NCI-H1048 (cell line): ENCODE data around the gene TADA1.
"Not testable (repeated sequence)": the region's sequence is repeated elsewhere in the genome, so short reads cannot be mapped to it uniquely, and the experiment has no call there.

ENCODE experiments used
- DNase-seq: peaks from one replicate; lab custom pipeline; 2025; lab: John Stamatoyannopoulos, UW

TADA1 gene

GRCh38 chr1:166895766-166896165 lies 19.7 kb upstream of the TADA1 start:
- no peak for DNase-seq

- no peak for DNase-seq
These were observed 13.7 kb upstream of the TADA1 start for GRCh38 chr1:166889776-166890175.

- DNase-seq = no peak
These were observed 12.5 kb upstream of the TADA1 start for GRCh38 chr1:166888373-166889111.

- DNase-seq = no peak
These were observed 8.9 kb upstream of the TADA1 start for GRCh38 chr1:166884971-166885370.

GRCh38 chr1:166884040-166884642 lies 8.1 kb upstream of the TADA1 start:
- no peak for DNase-seq

GRCh38 chr1:166882893-166883292 lies 6.8 kb upstream of the TADA1 start:
- no peak for DNase-seq

GRCh38 chr1:166878173-166878917 lies 2.3 kb upstream of the TADA1 start:
- not testable (repeated sequence) for DNase-seq

GRCh38 chr1:166876540-166876838 lies 425 bp upstream of the TADA1 start:
- DNase-seq = no peak

GRCh38 chr1:166875302-166875733 lies 746 bp downstream of the TADA1 start:
- DNase-seq = no peak

GRCh38 chr1:166874464-166874863 lies 1.6 kb downstream of the TADA1 start:
- DNase-seq = no peak

- no peak for DNase-seq
These were observed 5.5 kb downstream of the TADA1 start for GRCh38 chr1:166870584-166870983.

- no peak for DNase-seq
These were observed 6.6 kb downstream of the TADA1 start for GRCh38 chr1:166869318-166870099.

GRCh38 chr1:166868639-166869038 lies 7.4 kb downstream of the TADA1 start:
- no peak for DNase-seq

- no peak for DNase-seq
These were observed 10.1 kb downstream of the TADA1 start for GRCh38 chr1:166865926-166866325.

- no peak for DNase-seq
These were observed 16.5 kb downstream of the TADA1 start for GRCh38 chr1:166859597-166859996.

- DNase-seq = no peak
These were observed 17.2 kb downstream of the TADA1 start for GRCh38 chr1:166858726-166859419.

GRCh38 chr1:166857995-166858394 lies 18.1 kb downstream of the TADA1 start:
- DNase-seq = no peak

GRCh38 chr1:166855558-166855957 lies 20.5 kb downstream of the TADA1 start:
- no peak for DNase-seq

- DNase-seq = no peak
These were observed 23.1 kb downstream of the TADA1 start for GRCh38 chr1:166852918-166853317.

- DNase-seq = no peak
These were observed 26.9 kb downstream of the TADA1 start for GRCh38 chr1:166849135-166849534.

- DNase-seq = no peak
These were observed 27.9 kb downstream of the TADA1 start for GRCh38 chr1:166848193-166848592.

- DNase-seq = no peak
These were observed 31.3 kb downstream of the TADA1 start for GRCh38 chr1:166844791-166845190.
